Activated CD4-positive, alpha-beta T cell treated with anti-CD3 and anti-CD28 coated beads, Interleukin-2, amount 10 ng/mL, durations not matched to agents 24 days and 14 days (primary cell): ENCODE measurements around the gene ZNF253. TPM values are rescaled to one million over a fixed set of nuclear protein-coding genes. Genes with fewer than 3 reads are reported as not detected.
"Not testable (repeated sequence)": the region's sequence is repeated elsewhere in the genome, so short reads cannot be mapped to it uniquely, and the experiment has no call there.

Experiments used
- DNase-seq: peaks from one replicate; pipeline ENCODE4 v3.0.0; 2022
- H3K27ac Mint-ChIP-seq: one replicate; pipeline ENCODE4 v1.8.0; 2022; ENCODE audit warnings: mild to moderate bottlenecking, mixed read lengths
- H3K27me3 Mint-ChIP-seq: one replicate; pipeline ENCODE4 v1.8.0; 2022; ENCODE audit warnings: mixed read lengths
- H3K36me3 Mint-ChIP-seq: one replicate; pipeline ENCODE4 v1.8.0; 2022; ENCODE audit warnings: low read depth, mild to moderate bottlenecking, mixed read lengths
- H3K4me1 Mint-ChIP-seq: one replicate; pipeline ENCODE4 v1.8.0; 2021; ENCODE audit warnings: mixed read lengths
- H3K4me3 Mint-ChIP-seq: one replicate; pipeline ENCODE4 v1.8.0; 2022; ENCODE audit warnings: mild to moderate bottlenecking, moderate library complexity, mixed read lengths
- H3K9me3 Mint-ChIP-seq: one replicate; pipeline ENCODE4 v1.8.0; 2021; ENCODE audit warnings: mixed read lengths
- intact Hi-C: fragments of 100-400 bp; cut with micrococcal nuclease; formaldehyde crosslinking; loops from one replicate; pipeline ENCODE4 v1.15.1; 2023
- total RNA-seq: library from RNA; stranded (reverse); gene quantifications from 2 replicates; pipeline ENCODE4 v1.2.3, GENCODE V29; 2022

The ZNF253 gene
- total RNA-seq, 1 donor from 2014 or later, result 8.0 TPM

- Mint-ChIP-seq H3K36me3 (peaks cover 21% of the 10 kb centered on the region), H3K27ac (peak overlapping the region; percentile 66), H3K9me3 (peaks cover 39% of the 10 kb centered on the region)
These were observed 4.8 kb upstream of the ZNF253 start for GRCh38 chr19:19860756-19861390.

GRCh38 chr19:19866611-19867248 lies 1.0 kb downstream of the ZNF253 start:
- Mint-ChIP-seq H3K27ac (peak overlapping the region; percentile 100), H3K36me3 (peaks cover 41% of the 10 kb centered on the region), H3K27me3 (no peaks in the 10 kb centered on the region), H3K4me3 (peak overlapping the region; percentile 100), H3K9me3 (peaks cover 17% of the 10 kb centered on the region), H3K4me1 (peaks cover 23% of the 10 kb centered on the region)
- peak; percentile 83 for DNase-seq
- intact Hi-C loops, result loop anchor here (1.0 to 5.0 kb wide), 4 partner anchors 45 to 269 kb away; partner anchors contain the start of genes ZNF101, ZNF506 and ZNF682

More at GRCh38 chr19:19860756-19861390, 4.8 kb upstream of the ZNF253 start:
- peaks cover 6% of the 10 kb centered on the region for H3K4me1 Mint-ChIP-seq
- H3K4me3 Mint-ChIP-seq, result peak overlapping the region; percentile 69
- H3K27me3 Mint-ChIP-seq, result no peaks in the 10 kb centered on the region
- intact Hi-C loops, result no loop called here
- DNase-seq, result peak; percentile 69

- H3K27me3 Mint-ChIP-seq, H3K27ac Mint-ChIP-seq, H3K9me3 Mint-ChIP-seq, DNase-seq, intact Hi-C loops, H3K4me3 Mint-ChIP-seq: not testable (repeated sequence)
- Mint-ChIP-seq H3K36me3 (peaks cover 69% of the 10 kb centered on the region), H3K4me1 (peaks cover 21% of the 10 kb centered on the region)
These were observed 4.4 kb downstream of the ZNF253 start for GRCh38 chr19:19870086-19870485.

- intact Hi-C loops, result no loop called here
- Mint-ChIP-seq H3K9me3 (peaks cover 6% of the 10 kb centered on the region), H3K36me3 (peaks cover 74% of the 10 kb centered on the region), H3K4me3 (no peak overlapping the region), H3K27me3 (no peaks in the 10 kb centered on the region), H3K4me1 (peaks cover 14% of the 10 kb centered on the region), H3K27ac (no peak overlapping the region)
- DNase-seq, result no peak
These were observed 6.2 kb downstream of the ZNF253 start for GRCh38 chr19:19871932-19872331.

GRCh38 chr19:19873381-19873780 lies 7.7 kb downstream of the ZNF253 start:
- no peak overlapping the region for H3K27ac Mint-ChIP-seq
- intact Hi-C loops, result no loop called here
- no peaks in the 10 kb centered on the region for H3K27me3 Mint-ChIP-seq
- H3K4me3 Mint-ChIP-seq, result no peak overlapping the region
- H3K4me1 Mint-ChIP-seq, result peaks cover 2% of the 10 kb centered on the region
- H3K9me3 Mint-ChIP-seq, result peaks cover 6% of the 10 kb centered on the region
- peaks cover 74% of the 10 kb centered on the region for H3K36me3 Mint-ChIP-seq
- no peak for DNase-seq

GRCh38 chr19:19877724-19878123 lies 12.0 kb downstream of the ZNF253 start:
- Mint-ChIP-seq H3K4me1 (no peaks in the 10 kb centered on the region), H3K27ac (no peak overlapping the region), H3K4me3 (no peak overlapping the region), H3K27me3 (no peaks in the 10 kb centered on the region), H3K36me3 (peaks cover 79% of the 10 kb centered on the region), H3K9me3 (peaks cover 7% of the 10 kb centered on the region)
- intact Hi-C loops, result no loop called here
- no peak for DNase-seq

GRCh38 chr19:19884583-19884982 lies 18.9 kb downstream of the ZNF253 start:
- H3K27ac Mint-ChIP-seq, result no peak overlapping the region
- H3K4me1 Mint-ChIP-seq, result no peaks in the 10 kb centered on the region
- H3K27me3 Mint-ChIP-seq, result no peaks in the 10 kb centered on the region
- intact Hi-C loops, result no loop called here
- H3K4me3 Mint-ChIP-seq, result no peak overlapping the region
- no peak for DNase-seq
- H3K9me3 Mint-ChIP-seq, result peaks cover 4% of the 10 kb centered on the region
- H3K36me3 Mint-ChIP-seq, result peaks cover 66% of the 10 kb centered on the region

- H3K27ac Mint-ChIP-seq, DNase-seq, H3K27me3 Mint-ChIP-seq, H3K4me3 Mint-ChIP-seq, H3K4me1 Mint-ChIP-seq, intact Hi-C loops: not testable (repeated sequence)
- Mint-ChIP-seq H3K9me3 (peaks cover 21% of the 10 kb centered on the region), H3K36me3 (peaks cover 46% of the 10 kb centered on the region)
These were observed 26.6 kb downstream of the ZNF253 start for GRCh38 chr19:19892055-19892941.

- intact Hi-C loops, result loop anchor here (5.0 to 10.0 kb wide), 2 partner anchors 168 to 235 kb away; partner anchors contain the start of genes ATP13A1, ZNF101 and ZNF14
- H3K27me3 Mint-ChIP-seq, result no peaks in the 10 kb centered on the region
- peaks cover 12% of the 10 kb centered on the region for H3K4me1 Mint-ChIP-seq
- peak; percentile 59 for DNase-seq
- H3K9me3 Mint-ChIP-seq, result peaks cover 48% of the 10 kb centered on the region
- peak overlapping the region; percentile 96 for H3K4me3 Mint-ChIP-seq
- peak overlapping the region; percentile 97 for H3K27ac Mint-ChIP-seq
- H3K36me3 Mint-ChIP-seq, result peaks cover 44% of the 10 kb centered on the region
These were observed 34.6 kb downstream of the ZNF253 start for GRCh38 chr19:19900139-19900728.

GRCh38 chr19:19900729-19901444 lies 35.2 kb downstream of the ZNF253 start, which contains the start of gene ZNF93:
Gene ZNF93 (plus strand): TSS chr19:19900946. CDS start chr19:19901089, 143 bp downstream.
- Mint-ChIP-seq H3K9me3 (peaks cover 50% of the 10 kb centered on the region), H3K4me1 (peaks cover 12% of the 10 kb centered on the region), H3K4me3 (peak within 1 kb of the TSS; percentile 96), H3K36me3 (peaks cover 49% of the 10 kb centered on the region), H3K27ac (peak within 1 kb of the TSS; percentile 97), H3K27me3 (no peaks in the 10 kb centered on the region)
- DNase-seq, result peak; percentile 96
- intact Hi-C loops, result loop anchor here (1.0 to 10.0 kb wide), 3 partner anchors 36 to 236 kb away; partner anchors contain the start of genes ATP13A1, ZNF101, ZNF14 and ZNF253

- H3K27ac Mint-ChIP-seq, H3K27me3 Mint-ChIP-seq, DNase-seq, H3K4me1 Mint-ChIP-seq, H3K4me3 Mint-ChIP-seq: not testable (repeated sequence)
- intact Hi-C loops, result loop anchor here (10.0 kb wide), 1 partner anchor 243 kb away; the partner anchor contains the start of genes ATP13A1 and ZNF101
- peaks cover 67% of the 10 kb centered on the region for H3K36me3 Mint-ChIP-seq
- H3K9me3 Mint-ChIP-seq, result peaks cover 40% of the 10 kb centered on the region
These were observed 41.9 kb downstream of the ZNF253 start for GRCh38 chr19:19907551-19907950.

- peaks cover 36% of the 10 kb centered on the region for H3K9me3 Mint-ChIP-seq
- no peaks in the 10 kb centered on the region for H3K27me3 Mint-ChIP-seq
- H3K4me1 Mint-ChIP-seq, result peaks cover 5% of the 10 kb centered on the region
- no peak overlapping the region for H3K27ac Mint-ChIP-seq
- no peak overlapping the region for H3K4me3 Mint-ChIP-seq
- intact Hi-C loops, result loop anchor here (10.0 kb wide), 1 partner anchor 245 kb away; the partner anchor contains the start of genes ATP13A1 and ZNF101
- DNase-seq, result no peak
- peaks cover 68% of the 10 kb centered on the region for H3K36me3 Mint-ChIP-seq
These were observed 44.0 kb downstream of the ZNF253 start for GRCh38 chr19:19909654-19910053.
